NCI-H2196 treated with DMSO at 0.1 percent for 48 hours (cell line): ENCODE measurements around the gene TSGA10.
A peak's percentile ranks its signal among the peaks of the same experiment; 100 is the strongest.
"Not testable (repeated sequence)": the region's sequence is repeated elsewhere in the genome, so short reads cannot be mapped to it uniquely, and the experiment has no call there.

Source experiments
- DNase-seq: peaks from one replicate; lab custom pipeline; 2025; ENCODE audit not compliant: unreplicated experiment; lab: John Stamatoyannopoulos, UW

The TSGA10 gene, protein sequence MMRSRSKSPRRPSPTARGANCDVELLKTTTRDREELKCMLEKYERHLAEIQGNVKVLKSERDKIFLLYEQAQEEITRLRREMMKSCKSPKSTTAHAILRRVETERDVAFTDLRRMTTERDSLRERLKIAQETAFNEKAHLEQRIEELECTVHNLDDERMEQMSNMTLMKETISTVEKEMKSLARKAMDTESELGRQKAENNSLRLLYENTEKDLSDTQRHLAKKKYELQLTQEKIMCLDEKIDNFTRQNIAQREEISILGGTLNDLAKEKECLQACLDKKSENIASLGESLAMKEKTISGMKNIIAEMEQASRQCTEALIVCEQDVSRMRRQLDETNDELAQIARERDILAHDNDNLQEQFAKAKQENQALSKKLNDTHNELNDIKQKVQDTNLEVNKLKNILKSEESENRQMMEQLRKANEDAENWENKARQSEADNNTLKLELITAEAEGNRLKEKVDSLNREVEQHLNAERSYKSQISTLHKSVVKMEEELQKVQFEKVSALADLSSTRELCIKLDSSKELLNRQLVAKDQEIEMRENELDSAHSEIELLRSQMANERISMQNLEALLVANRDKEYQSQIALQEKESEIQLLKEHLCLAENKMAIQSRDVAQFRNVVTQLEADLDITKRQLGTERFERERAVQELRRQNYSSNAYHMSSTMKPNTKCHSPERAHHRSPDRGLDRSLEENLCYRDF

DNA sequence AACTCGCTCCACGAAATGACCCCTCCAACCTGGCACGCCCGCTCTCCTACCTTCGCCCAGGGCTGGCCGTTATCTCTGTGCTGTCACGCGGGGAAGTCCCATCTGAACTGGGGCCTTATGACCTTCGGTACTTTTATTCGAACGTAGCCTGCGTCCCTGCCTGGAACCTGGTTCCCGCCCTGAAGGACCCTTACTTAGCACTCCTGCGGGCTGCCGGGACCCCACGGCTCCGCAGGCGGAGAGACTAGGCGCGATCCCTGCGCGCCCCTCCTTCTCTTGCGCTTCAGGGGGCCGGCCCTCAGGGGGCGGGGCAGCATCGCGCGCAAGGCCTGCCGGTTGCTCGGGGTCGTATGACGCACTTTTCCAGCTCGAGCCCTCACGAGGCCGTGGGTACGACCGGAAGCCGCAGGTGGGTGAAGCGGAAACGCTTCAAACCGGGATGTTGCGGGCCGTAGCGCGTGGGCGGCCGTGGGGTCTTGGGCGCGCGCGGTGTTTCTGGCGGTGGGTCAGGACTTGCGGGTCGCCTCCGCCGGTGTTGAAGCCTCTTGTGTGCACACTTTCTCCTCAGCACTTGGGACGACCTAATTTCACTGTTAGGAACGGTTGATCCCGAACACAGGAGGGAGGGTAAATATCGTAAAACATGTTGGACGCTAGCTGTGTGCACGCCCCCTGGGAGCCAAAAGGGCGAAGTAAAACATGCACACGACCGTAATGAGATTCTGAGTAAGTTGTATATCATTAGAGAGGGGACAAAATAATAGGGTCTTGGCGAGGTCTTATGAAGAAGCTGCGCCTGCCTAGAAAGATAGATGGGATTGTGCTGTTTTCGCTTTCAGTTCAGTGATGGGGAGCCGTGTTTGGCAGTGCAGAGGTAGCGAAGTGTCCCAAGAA is at the start of gene TSGA10, which contains the start of gene LIPT1:
TSGA10 (minus strand) TSS at position 300 of the 894 bp plus-strand sequence. CDS start 45,503 bp downstream, outside the sequence.
LIPT1 (plus strand) TSS at position 325 of the 894 bp plus-strand sequence. CDS start 6,991 bp downstream, outside the sequence.
- DNase-seq: peak; percentile 77

DNA sequence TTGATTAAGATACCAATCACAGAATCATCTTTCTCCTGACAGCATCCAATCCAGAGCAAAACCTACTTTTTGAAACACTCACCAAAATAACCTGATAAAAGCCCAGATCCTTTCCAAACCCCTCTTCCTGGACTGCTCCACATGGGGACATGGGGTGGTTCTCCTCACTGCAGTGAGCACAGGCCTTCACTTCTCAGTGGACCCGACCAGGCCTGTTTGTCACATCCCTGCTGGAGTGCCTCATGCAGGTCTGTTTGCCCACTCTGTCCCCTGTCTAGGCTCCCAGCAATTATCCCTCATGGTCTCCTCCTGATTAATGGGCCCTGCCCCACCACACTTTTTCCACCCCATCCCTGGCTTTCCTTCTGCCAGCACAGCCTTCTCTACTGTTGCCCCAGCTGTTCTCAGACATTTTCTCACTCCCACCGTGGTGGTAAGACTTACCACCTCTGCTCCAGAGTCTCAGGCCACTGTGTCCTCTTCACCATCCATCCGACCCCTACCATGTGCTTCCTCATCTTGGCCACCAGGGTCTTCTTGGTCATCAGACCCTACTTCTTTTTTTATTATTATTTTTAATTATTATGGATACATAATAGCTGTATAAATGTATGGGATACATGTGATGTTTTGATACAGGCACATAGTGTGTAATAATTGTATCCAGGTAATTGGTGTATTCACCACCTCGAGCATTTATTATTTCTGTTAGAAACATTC is 47.4 kb upstream of the TSGA10 start:
- no peak for DNase-seq

DNA sequence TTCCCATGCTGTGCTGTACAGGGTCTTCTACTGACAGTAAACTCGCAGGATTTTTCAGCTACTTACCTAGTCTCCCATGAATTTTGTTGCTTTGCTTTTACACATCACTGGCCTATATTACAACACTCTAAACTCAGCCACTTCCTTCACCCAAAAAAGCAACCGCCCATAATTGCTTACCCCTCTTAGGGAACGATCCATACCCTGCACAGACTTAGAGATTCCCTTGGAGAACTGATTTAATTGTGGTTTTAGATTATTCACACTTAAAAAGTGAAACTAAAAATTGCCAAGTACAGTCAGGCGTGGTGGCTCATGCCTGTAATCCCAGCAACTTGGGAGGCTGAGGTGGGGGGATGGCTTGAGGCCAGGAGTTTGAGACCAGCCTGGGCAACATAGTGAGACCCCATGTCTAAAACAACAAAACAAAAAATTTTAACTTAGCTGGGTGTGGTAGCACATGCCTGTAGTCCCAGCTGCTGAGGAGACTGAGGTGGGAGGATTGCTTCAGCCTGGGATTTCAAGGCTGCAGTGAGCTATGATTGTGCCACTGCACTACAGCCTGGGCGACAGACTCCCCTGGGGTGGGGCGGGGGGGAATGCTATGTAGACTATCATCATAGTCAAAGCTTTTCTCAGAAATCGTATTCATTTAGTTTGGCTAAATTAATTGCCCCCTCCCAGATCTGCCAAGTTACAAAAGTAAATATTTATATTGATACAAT is 45.5 kb upstream of the TSGA10 start:
- DNase-seq: no peak

DNA sequence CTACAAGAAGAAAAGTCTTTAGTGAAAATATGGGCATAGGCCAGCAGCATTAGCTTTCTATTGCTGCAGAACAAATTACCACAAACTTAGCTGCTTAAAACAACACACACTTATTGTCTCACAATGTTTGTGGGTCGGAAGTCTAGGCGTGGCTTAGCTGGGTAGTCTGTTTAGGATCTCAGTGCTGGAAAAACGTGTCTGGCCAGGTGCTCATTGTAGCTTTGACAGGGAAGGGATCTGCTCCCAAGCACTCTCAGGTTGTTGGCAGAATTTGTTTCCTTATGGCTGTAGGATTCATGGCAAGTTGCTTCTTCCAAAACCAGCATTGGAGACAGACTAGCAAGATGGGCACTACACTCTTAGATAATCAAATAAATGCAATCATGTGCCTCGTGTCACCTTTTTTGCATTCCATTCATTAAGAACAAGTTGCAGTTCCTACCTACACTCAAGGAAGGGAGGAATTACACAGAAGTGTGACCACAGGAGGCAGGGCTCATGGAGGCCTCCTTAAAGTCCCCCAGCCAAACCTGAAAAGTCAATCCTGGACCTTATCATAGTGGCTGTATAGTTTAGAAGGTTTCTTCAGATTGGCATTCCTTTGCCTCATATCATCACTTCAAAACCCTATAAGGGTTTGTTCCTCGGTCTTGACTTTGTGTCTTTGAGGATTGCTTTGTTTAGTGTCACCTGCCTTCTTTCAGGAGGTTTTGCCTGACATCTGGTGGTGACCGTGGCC is 43.5 kb upstream of the TSGA10 start:
- DNase-seq: no peak

DNA sequence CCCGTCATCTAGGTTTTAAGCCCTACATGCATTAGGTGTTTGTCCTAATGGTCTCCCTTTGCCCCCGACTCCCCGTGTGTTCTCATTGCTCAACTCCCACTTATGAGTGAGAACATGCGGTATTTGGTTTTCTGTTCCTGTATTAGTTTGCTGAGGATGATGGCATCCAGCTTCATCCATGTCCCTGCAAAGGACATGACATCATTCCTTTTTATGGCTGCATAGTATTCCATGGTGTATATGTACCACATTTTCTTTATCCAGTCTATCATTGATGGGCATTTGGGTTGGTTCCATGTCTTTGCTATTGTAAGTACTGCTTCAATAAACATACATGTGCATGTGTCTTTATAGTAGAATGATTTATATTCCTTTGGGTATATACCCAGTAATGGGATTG is 37.6 kb upstream of the TSGA10 start:
- DNase-seq: not testable (repeated sequence)

DNA sequence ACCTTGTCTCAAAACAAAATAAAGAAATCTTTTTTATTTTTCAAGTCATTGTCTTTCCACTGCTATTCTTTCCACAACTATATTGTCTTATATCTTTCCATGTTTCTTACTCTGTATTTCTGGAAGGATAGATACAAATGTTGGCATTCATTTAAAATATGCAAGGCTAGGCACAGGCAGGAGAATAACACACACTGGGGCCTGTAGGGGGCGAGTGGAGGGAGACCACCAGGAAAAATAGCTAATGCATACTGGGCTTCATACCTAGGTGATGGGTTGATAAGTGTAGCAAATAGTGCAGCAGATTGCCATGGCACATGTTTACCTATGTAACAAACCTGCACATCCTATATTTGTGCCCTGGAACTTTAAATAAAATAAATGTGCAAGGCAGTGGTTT is 35.8 kb upstream of the TSGA10 start:
- no peak for DNase-seq

DNA sequence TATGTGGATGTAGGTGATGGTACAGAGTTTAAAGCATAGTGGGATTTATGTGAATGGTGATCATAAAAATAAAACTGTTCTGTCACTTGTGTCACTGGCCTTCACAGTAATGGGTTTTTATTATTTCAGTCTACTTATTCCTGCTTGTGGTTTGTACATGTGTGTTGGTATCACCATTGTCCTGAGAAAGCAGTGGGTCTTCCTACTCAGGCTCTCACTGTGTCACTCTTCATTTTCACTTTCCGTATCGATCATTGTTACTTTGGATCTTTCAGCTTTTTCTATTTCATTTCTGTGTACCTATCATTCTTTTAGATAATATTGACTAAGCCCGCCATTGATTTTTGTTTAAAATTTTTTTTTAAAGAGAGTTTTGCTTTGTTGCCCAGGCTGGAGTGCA is 33.6 kb upstream of the TSGA10 start:
- no peak for DNase-seq

DNA sequence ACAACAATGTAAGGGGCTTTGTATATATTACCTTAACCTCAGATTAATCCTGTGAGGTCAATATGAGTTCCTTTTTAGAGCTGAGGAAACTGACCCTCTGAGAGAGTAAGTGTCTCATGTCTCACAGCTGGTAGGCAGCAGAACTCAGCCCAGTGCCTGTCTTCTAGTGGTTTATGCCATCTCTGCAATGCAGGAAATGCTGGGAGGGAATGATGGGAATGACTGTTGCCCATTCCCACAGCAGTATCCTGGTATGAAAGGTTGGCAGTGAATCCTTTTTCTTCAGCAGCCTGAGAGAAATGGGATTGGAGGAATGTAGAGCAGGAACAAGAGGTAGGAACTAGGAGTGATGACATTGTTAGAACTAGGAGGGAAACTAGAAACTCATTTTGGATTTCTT is 32.3 kb upstream of the TSGA10 start:
- DNase-seq: no peak

DNA sequence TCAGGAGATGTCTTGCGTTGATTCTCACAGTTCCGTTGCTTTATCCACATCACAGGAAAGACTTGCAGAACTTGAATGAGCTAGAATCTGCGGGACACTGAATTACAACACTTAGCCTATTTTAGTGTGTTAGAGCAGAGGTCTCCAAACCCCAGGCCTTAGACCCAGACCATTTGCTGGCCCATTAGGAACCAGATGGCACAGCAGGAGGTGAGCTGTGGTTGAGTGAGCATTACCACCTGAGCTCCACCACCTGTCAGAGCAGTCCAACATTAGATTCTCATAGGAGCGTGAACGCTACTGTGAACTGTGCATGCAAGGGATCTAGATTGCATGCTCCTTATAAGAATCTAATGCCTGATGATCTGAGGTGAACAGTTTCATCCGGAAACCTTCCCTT is 30.1 kb upstream of the TSGA10 start:
- DNase-seq: no peak

DNA sequence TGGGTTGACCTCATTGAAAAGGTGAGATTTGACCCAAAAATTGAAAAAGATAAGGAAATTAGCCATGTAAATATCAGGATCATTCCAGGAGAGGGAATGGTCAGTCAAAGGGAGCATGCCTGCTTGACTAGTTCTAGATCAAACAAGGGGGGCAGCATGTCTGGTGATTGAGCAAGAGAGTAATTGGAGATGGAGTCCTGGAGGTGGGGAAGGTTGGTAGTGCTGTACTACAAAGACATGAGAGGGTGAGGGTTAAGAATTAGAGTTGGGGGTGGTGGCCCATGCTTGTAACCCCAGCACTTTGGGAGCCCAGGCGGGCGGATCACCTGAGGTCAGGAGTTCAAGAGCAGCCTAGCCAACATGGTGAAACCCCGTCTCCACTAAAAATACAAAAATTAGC is 28.3 kb upstream of the TSGA10 start:
- no peak for DNase-seq

DNA sequence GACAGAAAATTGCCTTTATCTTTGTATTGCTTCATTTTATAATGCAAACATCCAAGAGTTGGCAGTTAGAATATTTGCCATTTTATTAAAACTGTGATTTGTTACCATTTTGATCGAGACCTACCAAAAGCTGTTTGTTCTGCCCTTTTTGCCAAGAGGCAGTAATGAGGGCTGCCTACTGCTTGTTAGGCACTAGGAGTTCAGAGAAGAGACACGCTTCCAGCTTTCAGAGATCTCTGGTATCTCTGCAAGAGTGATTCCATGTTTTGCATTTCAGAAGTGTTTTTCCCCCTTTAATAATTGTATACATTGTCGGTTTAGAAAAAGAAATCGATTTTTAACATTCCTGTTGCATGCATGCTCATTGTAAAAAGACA is 26.9 kb upstream of the TSGA10 start:
- no peak for DNase-seq

DNA sequence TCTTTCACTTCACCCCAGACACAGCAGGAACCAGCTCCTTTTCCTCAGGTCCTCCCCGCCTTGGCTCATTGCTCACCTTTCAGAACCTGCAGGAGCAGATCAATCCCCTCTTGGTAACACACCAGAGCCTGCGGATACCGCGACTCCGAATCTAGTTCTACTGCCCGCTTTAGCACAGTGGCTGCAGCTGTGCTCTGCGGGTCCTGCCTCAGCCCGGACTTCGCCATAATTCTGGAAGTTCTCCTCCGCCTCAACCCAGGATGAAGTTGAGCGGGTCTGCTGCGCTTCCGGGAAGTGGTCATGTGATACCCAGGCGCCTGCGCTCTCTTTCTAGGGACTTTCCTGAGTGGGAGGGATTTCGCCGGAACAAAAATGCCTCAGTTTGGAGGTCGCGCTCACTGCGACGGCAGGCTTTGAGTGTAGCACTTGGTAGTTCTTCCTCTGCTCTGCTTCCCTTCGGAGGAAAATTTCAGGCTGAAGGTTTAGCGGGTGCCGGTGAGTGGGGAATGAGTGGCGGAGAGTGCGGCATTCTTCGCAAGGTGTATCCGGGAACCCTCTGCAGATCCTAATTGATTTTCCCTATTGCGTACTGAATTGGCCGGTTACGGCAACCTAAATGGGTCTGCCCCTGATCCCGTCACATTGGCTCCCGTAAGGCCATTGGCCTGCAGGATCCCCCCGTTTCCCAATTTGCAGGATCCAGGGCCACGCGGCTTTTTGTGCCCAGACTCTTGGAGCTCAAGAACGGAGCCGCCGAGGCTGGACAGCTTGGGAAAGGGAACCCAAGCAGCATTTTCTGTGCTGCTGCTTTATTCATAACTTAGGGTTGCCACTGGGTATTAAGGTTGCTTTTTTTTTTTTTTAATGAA is 26.2 kb upstream of the TSGA10 start, which contains the start of the genes MITD1 and MRPL30:
MITD1 (minus strand) TSS at position 304 of the 869 bp plus-strand sequence; CDS start at position 227, 77 bp downstream.
MRPL30 (plus strand) TSS at position 430 of the 869 bp plus-strand sequence. CDS start 5,020 bp downstream, outside the sequence.
- DNase-seq: peak; percentile 93

DNA sequence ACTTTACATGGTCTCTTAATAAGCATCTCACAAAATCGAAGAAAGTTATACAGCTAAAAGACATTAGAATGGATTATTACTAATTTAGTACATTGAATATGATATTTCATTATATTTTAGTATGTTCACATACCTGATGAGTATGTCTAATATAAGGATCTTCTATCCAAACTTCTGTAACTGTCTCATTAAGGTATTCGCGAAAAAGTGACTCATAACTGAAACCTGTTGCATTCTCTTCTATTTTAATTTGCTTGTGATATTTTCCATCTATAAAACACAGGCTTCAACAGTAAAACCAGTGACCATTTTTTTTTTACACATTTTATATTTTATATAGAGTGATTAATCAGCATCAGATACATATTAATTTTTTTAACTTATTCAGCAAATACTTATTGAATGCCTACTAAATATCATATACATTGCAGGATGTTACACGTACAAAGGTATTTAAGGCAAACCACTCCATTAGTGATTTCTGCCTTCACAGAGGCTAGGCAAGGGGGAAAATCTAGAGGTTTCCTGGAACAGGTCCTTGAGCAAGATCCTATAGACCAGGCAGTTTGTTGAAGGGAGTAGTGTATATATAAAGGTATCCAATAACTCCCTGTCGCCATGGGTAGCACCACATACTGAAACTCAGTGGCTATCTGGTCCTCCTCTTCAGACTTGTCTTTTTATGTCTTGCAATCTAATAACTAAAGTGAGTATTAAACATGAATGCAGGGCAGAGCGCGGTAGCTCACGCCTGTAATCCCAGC is 16.8 kb upstream of the TSGA10 start:
- DNase-seq: no peak

DNA sequence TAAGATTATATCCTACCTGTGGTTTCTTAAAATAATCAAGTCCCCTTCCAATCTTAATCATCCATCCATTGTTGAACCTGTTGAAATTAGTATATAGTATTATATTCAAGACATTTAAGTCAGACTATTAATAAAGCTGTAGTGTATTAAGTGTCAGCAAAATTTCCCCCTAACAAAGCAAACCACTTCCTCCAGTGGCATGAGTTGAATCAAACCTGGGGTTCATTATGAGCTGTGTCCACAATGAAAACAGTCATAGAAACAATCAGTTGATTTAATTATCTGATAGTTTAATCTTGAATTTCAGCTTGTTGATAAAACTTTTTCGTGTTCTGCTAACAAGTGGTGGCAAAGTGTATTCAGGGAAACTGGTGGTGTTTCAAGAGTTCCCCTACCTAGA is 14.8 kb upstream of the TSGA10 start:
- DNase-seq: no peak

DNA sequence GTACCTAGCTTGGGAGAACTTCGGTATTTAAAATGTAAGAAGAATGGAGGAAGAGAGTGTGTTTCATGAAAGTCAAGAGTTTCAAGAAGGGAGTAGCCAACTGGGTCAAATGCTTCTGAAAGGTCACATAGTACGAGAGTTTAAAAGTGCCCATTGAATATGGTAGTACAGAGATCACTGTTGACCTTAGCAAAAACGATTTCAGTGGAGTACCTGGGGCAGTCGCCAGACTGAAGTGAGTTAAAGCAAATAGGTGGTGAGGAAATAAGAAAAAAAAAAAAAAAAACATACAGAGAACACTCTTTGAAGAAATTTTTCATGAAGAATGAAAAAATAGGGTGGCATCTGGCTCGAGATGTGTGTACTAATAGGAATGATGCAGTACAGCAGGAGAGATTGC is 11.5 kb upstream of the TSGA10 start:
- DNase-seq: no peak

DNA sequence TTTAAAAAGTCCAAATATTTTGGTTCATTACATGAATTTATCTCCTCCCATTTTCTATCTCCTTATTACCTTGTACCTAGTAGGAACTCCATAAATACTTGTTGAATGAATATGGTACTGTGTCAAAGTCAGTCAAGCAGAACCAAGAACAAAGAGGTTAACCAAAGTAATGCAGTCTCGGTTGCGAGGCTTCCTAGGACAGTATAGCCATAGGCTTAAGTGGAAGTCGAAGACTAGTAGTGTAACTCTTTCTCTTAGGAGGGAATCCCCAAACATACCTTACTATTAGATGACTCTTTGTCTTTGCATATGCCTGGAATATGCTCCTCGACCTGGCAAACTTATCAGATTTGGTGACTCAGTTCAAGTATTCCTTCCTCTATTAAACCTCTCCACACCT is 4.9 kb upstream of the TSGA10 start:
- no peak for DNase-seq

DNA sequence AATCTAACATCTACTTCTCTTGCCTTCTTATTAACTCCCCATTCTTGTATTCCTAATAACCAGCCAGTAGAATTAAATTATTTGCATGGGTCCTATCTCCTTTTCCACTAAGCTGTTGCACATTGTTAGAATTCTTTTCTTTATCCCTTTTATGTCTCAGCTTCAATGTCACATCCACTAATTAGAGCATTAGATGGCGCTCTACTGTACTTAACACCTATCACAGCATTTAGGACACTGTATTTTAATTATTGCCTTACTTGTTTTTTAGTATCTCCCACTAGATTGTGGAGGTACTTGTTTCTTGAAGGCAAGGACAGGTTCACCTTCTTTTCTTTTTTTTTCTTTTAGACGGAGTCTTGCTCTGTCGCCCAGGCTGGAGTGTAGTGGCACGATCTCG is 3.9 kb upstream of the TSGA10 start:
- DNase-seq: no peak
